HG02938 (cell line): Measurements from ENCODE around the gene NXPE3.

ENCODE experiments used
- ATAC-seq: cut with Tn5 transposase; IDR thresholded peaks from one replicate; pipeline ENCODE4 v1.9.1; 2021; ENCODE audit warnings: mild to moderate bottlenecking, moderate library complexity; ENCODE audit not compliant: unreplicated experiment

The NXPE3 gene

GRCh38 chr3:101802179-101802578, 23.2 kb downstream of the NXPE3 start:
- ATAC-seq = no peak

- ATAC-seq = peak; percentile 93
These were observed 24.3 kb downstream of the NXPE3 start for GRCh38 chr3:101803173-101803782.

- ATAC-seq = no peak
These were observed 24.9 kb downstream of the NXPE3 start for GRCh38 chr3:101803939-101804338.

- no peak for ATAC-seq
These were observed 27.5 kb downstream of the NXPE3 start for GRCh38 chr3:101806491-101806890.

- ATAC-seq = peak; percentile 59
These were observed 28.9 kb downstream of the NXPE3 start for GRCh38 chr3:101807888-101808287.

- no peak for ATAC-seq
These were observed 30.4 kb downstream of the NXPE3 start for GRCh38 chr3:101809178-101810021.

GRCh38 chr3:101810022-101810418, 31.0 kb downstream of the NXPE3 start:
- ATAC-seq = no peak

- no peak for ATAC-seq
These were observed 32.9 kb downstream of the NXPE3 start for GRCh38 chr3:101811875-101812274.

- ATAC-seq = no peak
These were observed 33.9 kb downstream of the NXPE3 start for GRCh38 chr3:101812895-101813294.

- ATAC-seq = no peak
These were observed 34.9 kb downstream of the NXPE3 start for GRCh38 chr3:101813817-101814440.

GRCh38 chr3:101814835-101815234, 35.8 kb downstream of the NXPE3 start:
- ATAC-seq = no peak

GRCh38 chr3:101816215-101817149, 37.5 kb downstream of the NXPE3 start:
- ATAC-seq = no peak

GRCh38 chr3:101817992-101818391, 39.0 kb downstream of the NXPE3 start:
- ATAC-seq = no peak

- ATAC-seq = peak; percentile 80
These were observed 40.7 kb downstream of the NXPE3 start for GRCh38 chr3:101819649-101820206.

GRCh38 chr3:101821503-101821902, 42.5 kb downstream of the NXPE3 start:
- no peak for ATAC-seq

GRCh38 chr3:101823525-101823924, 44.5 kb downstream of the NXPE3 start:
- ATAC-seq = no peak

GRCh38 chr3:101824702-101825101, 45.7 kb downstream of the NXPE3 start:
- ATAC-seq = no peak

GRCh38 chr3:101825904-101826445, 47.0 kb downstream of the NXPE3 start:
- ATAC-seq = no peak

GRCh38 chr3:101827211-101828174, 48.5 kb downstream of the NXPE3 start:
- peak; percentile 90 for ATAC-seq
